IMR-90 (cell line): ENCODE results near the gene GRAMD1B. TPM values are rescaled to one million over a fixed set of nuclear protein-coding genes. Genes with fewer than 3 reads are reported as not detected.

Experiments
- ATAC-seq: fragments of 200-7000 bp; cut with Tn5 transposase; 2 replicates; pipeline ENCODE4 v1.9.1; 2020; ENCODE audit warnings: low read depth, mild to moderate bottlenecking, moderate library complexity
- BruUV-seq: library from RNA; stranded (reverse); fragments of 400-500 nt; replicated peaks from 2 replicates; lab custom pipeline; 2021; lab: Mats Ljungman, UMichigan
- CTCF ChIA-PET: fragments of 300-600 bp; formaldehyde crosslinking; extraction: SDS; loops from one replicate; lab custom pipeline; 2021; ENCODE audit warnings: antibody characterized with exemption; lab: Yijun Ruan, JAX
- POLR2A ChIA-PET: fragments of 300-600 bp; sonication (Branson Sonifier 250); formaldehyde crosslinking; loops from one replicate; lab custom pipeline; 2022; ENCODE audit warnings: antibody characterized with exemption; ENCODE audit not compliant: unreplicated experiment; lab: Charles Lee
- DNase-seq: peaks from one replicate; pipeline ENCODE4 v3.0.0; 2013
- H2AFZ ChIP-seq: replicated peaks from 2 replicates; pipeline ENCODE3; 2013; ENCODE audit warnings: low read length, mild to moderate bottlenecking; ENCODE audit not compliant: poor library complexity
- H2AK5ac ChIP-seq: 2 replicates; pipeline ENCODE4 v1.6.1; 2013; ENCODE audit warnings: low read depth, low read length, inconsistent platforms
- H2AK9ac ChIP-seq: replicated peaks from 2 replicates; pipeline ENCODE3; 2013; ENCODE audit warnings: mild to moderate bottlenecking, low read depth, low read length, moderate library complexity; ENCODE audit not compliant: poor library complexity
- H2BK120ac ChIP-seq: 2 replicates; pipeline ENCODE4 v1.6.1; 2013; ENCODE audit warnings: low read depth, low read length, inconsistent platforms
- H2BK15ac ChIP-seq: 3 replicates; pipeline ENCODE4 v1.6.1; 2013; ENCODE audit warnings: low read depth, low read length, inconsistent platforms
- H2BK20ac ChIP-seq: 2 replicates; pipeline ENCODE4 v1.6.1; 2013; ENCODE audit warnings: low read depth, mild to moderate bottlenecking, inconsistent platforms, low read length, moderate library complexity
- H2BK5ac ChIP-seq: 2 replicates; pipeline ENCODE4 v1.6.1; 2013; ENCODE audit warnings: mild to moderate bottlenecking, low read depth, low read length, inconsistent platforms; ENCODE audit not compliant: poor library complexity, severe bottlenecking
- H3K14ac ChIP-seq: replicated peaks from 2 replicates; pipeline ENCODE4 v1.6.1; 2013; ENCODE audit warnings: low read depth, low read length, inconsistent platforms
- H3K18ac ChIP-seq: 2 replicates; pipeline ENCODE4 v1.6.1; 2013; ENCODE audit warnings: low read depth, low read length, control low read depth
- H3K23ac ChIP-seq: 2 replicates; pipeline ENCODE4 v1.6.1; 2013; ENCODE audit warnings: low read depth, low read length, inconsistent platforms
- H3K27ac ChIP-seq: 2 replicates; pipeline ENCODE4 v1.5.1; 2013; ENCODE audit warnings: mild to moderate bottlenecking, control low read depth, low read length; ENCODE audit not compliant: insufficient read depth
- H3K27me3 ChIP-seq: 2 replicates; pipeline ENCODE4 v1.6.1; 2013; ENCODE audit warnings: low read length; ENCODE audit not compliant: control insufficient read depth, insufficient read depth
- H3K36me3 ChIP-seq: 2 replicates; pipeline ENCODE4 v1.6.1; 2013; ENCODE audit warnings: low read length, mixed read lengths; ENCODE audit not compliant: control insufficient read depth, insufficient read depth
- H3K4ac ChIP-seq: 2 replicates; pipeline ENCODE4 v1.6.1; 2013; ENCODE audit warnings: low read depth, low read length, inconsistent platforms
- H3K4me1 ChIP-seq: 2 replicates; pipeline ENCODE4 v1.6.1; 2013; ENCODE audit warnings: low read length, mixed read lengths; ENCODE audit not compliant: control insufficient read depth, insufficient read depth
- H3K4me2 ChIP-seq: 2 replicates; pipeline ENCODE4 v1.6.1; 2013; ENCODE audit warnings: low read depth, mild to moderate bottlenecking, control low read depth, low read length, moderate library complexity
- H3K4me3 ChIP-seq: 2 replicates; pipeline ENCODE4 v1.5.1; 2013; ENCODE audit warnings: low read depth, mild to moderate bottlenecking, control low read depth, low read length, moderate library complexity; ENCODE audit not compliant: insufficient read depth
- H3K56ac ChIP-seq: 2 replicates; pipeline ENCODE4 v1.6.1; 2013; ENCODE audit warnings: low read length, inconsistent platforms; ENCODE audit not compliant: insufficient read depth; ENCODE audit errors: extremely low read depth
- H3K79me1 ChIP-seq, 2 experiments: 2 replicates each; pipeline ENCODE4 v1.6.1; 2013; ENCODE audit warnings: low read length in 2 of 2, inconsistent platforms in 1 of 2, low read depth in 1 of 2
- H3K9ac ChIP-seq: 2 replicates; pipeline ENCODE4 v1.6.1; 2013; ENCODE audit warnings: low read depth, low read length, control low read depth
- H3K9me1 ChIP-seq: 2 replicates; pipeline ENCODE4 v1.6.1; 2013; ENCODE audit warnings: low read length, inconsistent platforms; ENCODE audit not compliant: insufficient read depth
- H3K9me3 ChIP-seq: 2 replicates; pipeline ENCODE4 v1.6.1; 2013; ENCODE audit warnings: low read length; ENCODE audit not compliant: control insufficient read depth, insufficient read depth
- H4K20me1 ChIP-seq: 2 replicates; pipeline ENCODE4 v1.6.1; 2013; ENCODE audit warnings: low read length, inconsistent platforms; ENCODE audit not compliant: insufficient read depth
- H4K5ac ChIP-seq: 2 replicates; pipeline ENCODE4 v1.6.1; 2013; ENCODE audit warnings: mild to moderate bottlenecking, low read depth, low read length, control low read depth
- H4K8ac ChIP-seq, 2 experiments: 2 replicates each; pipeline ENCODE4 v1.6.1; 2013; ENCODE audit warnings: low read depth in 2 of 2, low read length in 2 of 2, control low read depth in 1 of 2, inconsistent platforms in 1 of 2
- H4K91ac ChIP-seq: 2 replicates; pipeline ENCODE4 v1.6.1; 2013; ENCODE audit warnings: low read depth, low read length, inconsistent platforms; ENCODE audit not compliant: insufficient read depth
- BHLHE40 ChIP-seq: fragments of 150-350 bp; IDR thresholded peaks from 2 replicates; pipeline ENCODE4 v1.6.1; 2016; ENCODE audit warnings: mild to moderate bottlenecking, low read depth, low read length
- CHD1 ChIP-seq: IDR thresholded peaks from 2 replicates; pipeline ENCODE4 v1.6.1; 2012; ENCODE audit warnings: low read depth, low read length, improper control_type of control experiment
- FOS ChIP-seq: fragments of 150-350 bp; IDR thresholded peaks from 2 replicates; pipeline ENCODE4 v1.6.1; 2016; ENCODE audit warnings: low read depth, low read length
- MAFK ChIP-seq: IDR thresholded peaks from 2 replicates; pipeline ENCODE4 v1.6.1; 2012; ENCODE audit warnings: low read depth, low read length, improper control_type of control experiment
- MAZ ChIP-seq: IDR thresholded peaks from 2 replicates; pipeline ENCODE4 v1.6.1; 2012; ENCODE audit warnings: low read depth, mild to moderate bottlenecking, low read length, improper control_type of control experiment, moderate library complexity, borderline replicate concordance
- MXI1 ChIP-seq: IDR thresholded peaks from 2 replicates; pipeline ENCODE4 v1.6.1; 2012; ENCODE audit warnings: low read depth, mild to moderate bottlenecking, low read length, moderate library complexity, borderline replicate concordance
- NFE2L2 ChIP-seq: fragments of 150-350 bp; IDR thresholded peaks from 2 replicates; pipeline ENCODE4 v1.6.1; 2016; ENCODE audit warnings: low read depth, mild to moderate bottlenecking, low read length
- POLR2A ChIP-seq: IDR thresholded peaks from 2 replicates; pipeline ENCODE4 v1.6.1; 2012; ENCODE audit warnings: mild to moderate bottlenecking, low read depth, low read length
- RAD21 ChIP-seq: IDR thresholded peaks from 2 replicates; pipeline ENCODE4 v1.6.1; 2012; ENCODE audit warnings: low read length, improper control_type of control experiment
- SMC3 ChIP-seq: fragments of 150-350 bp; IDR thresholded peaks from 2 replicates; pipeline ENCODE4 v1.6.1; 2016; ENCODE audit warnings: low read depth, mild to moderate bottlenecking, antibody characterized with exemption, low read length, moderate library complexity
- WGBS, 2 experiments: methylation state at CpG; one replicate each; pipeline versions ENCODE4 v1.1.5 to v1.1.7; 2013; ENCODE audit warnings: missing lambda C conversion rate in 2 of 2; ENCODE audit not compliant: insufficient read length in 1 of 2; ENCODE audit errors: extremely low coverage in 2 of 2; 5-methylcytosine and 5-hydroxymethylcytosine counted together
- dilution Hi-C: fragments of 300-500 bp; cut with HindIII; formaldehyde crosslinking; loops from one replicate; pipeline ENCODE4 v1.14.3; 2018; ENCODE audit warnings: low sequenced_read_pairs; ENCODE audit not compliant: unreplicated experiment
- in situ Hi-C: fragments of 300-500 bp; cut with MboI; formaldehyde crosslinking; loops from 3 replicates; pipeline ENCODE4 v1.14.3; 2019; ENCODE audit warnings: low sequenced_read_pairs, inconsistent platforms, mixed read lengths
- intact Hi-C: fragments of 100-400 bp; cut with micrococcal nuclease; formaldehyde crosslinking; loops from 2 replicates; pipeline ENCODE4 v1.10.0; 2022
- polyA plus RNA-seq, 3 experiments: library from polyadenylated mRNA; depleted of rRNA; stranded (reverse); fragments of >200 nt; gene quantifications; 2 replicates each; pipeline ENCODE4 v1.2.3, GENCODE V29; 2012; ENCODE audit warnings: low replicate concordance in 1 of 3
- total RNA-seq: library from RNA; depleted of rRNA; stranded (reverse); fragments of >200 nt; gene quantifications from 2 replicates; pipeline ENCODE4 v1.2.3, GENCODE V29; 2012
- TF ChIP-seq, protein P1 (sequence below): fragments of 150-350 bp; IDR thresholded peaks from 2 replicates; pipeline ENCODE4 v1.6.1; 2017; ENCODE audit warnings: mild to moderate bottlenecking, antibody characterized with exemption, low read length, low read depth
- TF ChIP-seq, protein P2 (sequence below): fragments of 150-350 bp; IDR thresholded peaks from 2 replicates; pipeline ENCODE4 v1.6.1; 2016; ENCODE audit warnings: low read depth, mild to moderate bottlenecking, low read length, moderate library complexity, borderline replicate concordance
- TF ChIP-seq, protein P3 (sequence below): conservative IDR thresholded peaks from 2 replicates; pipeline ENCODE4 v1.5.1; 2012; ENCODE audit warnings: mild to moderate bottlenecking, low read depth, low read length, improper control_type of control experiment

Gene GRAMD1B
- total and polyA plus RNA-seq, 2 of the 4 experiments (the other 2 are of a cell fraction), result 7.1 to 7.2 TPM

DNA sequence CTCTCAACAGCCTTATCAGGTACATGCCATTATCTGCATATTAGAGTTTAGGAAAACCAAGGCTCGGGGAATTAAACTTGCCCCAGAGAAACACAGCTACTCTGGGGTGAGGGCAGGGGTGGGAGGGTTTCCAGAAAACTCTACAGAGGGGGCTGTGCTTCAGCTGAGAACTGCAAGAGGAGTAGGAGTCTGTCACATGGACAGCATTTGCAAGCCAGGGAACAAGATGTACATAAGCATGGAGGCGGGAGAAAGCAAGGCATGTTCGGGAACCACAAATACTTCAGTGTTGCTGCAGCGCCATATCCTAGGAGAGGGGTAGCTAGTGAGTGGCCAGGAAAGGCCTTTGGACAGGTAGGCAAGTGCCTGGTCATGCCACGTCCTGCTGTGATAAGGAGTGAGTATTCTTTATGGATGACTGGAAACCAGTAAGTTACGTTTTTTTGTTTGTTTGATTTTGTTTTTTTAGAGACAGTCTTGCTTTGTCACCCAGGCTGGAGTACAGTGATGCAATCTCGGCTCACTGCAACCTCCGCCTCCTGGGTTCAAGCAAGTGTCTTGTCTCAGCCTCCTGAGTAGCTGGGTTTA lies 57.2 kb downstream of the GRAMD1B start:
- no TSS peak for BruUV-seq
- no peak overlapping the region for H2AK5ac ChIP-seq
- no peak overlapping the region for H2AK9ac ChIP-seq
- no peak overlapping the region for H3K4me2 ChIP-seq
- H2BK120ac ChIP-seq, result no peak overlapping the region
- no peak overlapping the region for H3K4ac ChIP-seq
- no peak overlapping the region for H2BK15ac ChIP-seq
- no peaks in the 10 kb centered on the region for H3K4me1 ChIP-seq
- no peak overlapping the region for H3K9ac ChIP-seq
- no peak overlapping the region for H3K18ac ChIP-seq
- ChIA-PET POLR2A (no interaction called here), CTCF (no interaction called here)
- no peak overlapping the region for H3K56ac ChIP-seq
- no peaks in the 10 kb centered on the region for H3K36me3 ChIP-seq
- 60% methylated on average over 5 of the region's 8 CpGs; no CpG with 5 or more reads in 1 of the 2 experiments for WGBS, 2 experiments
- H3K27me3 ChIP-seq, result no peaks in the 10 kb centered on the region
- intact Hi-C loops, result no loop called here
- H3K4me3 ChIP-seq, result no peak overlapping the region
- no peaks in the 10 kb centered on the region for H3K9me3 ChIP-seq
- H3K27ac ChIP-seq, result no peak overlapping the region
- H2AFZ ChIP-seq, result no peak overlapping the region
- no peaks in the 10 kb centered on the region for H4K20me1 ChIP-seq
- in situ Hi-C loops, result no loop called here
- no peak for DNase-seq
- dilution Hi-C loops, result no loop called here
- no peaks in the 10 kb centered on the region; the same call in 1 of the 2 replicates for H3K9me1 ChIP-seq
- no peak overlapping the region for H4K8ac ChIP-seq
- no peak overlapping the region for H3K14ac ChIP-seq
- no peak overlapping the region for H2BK5ac ChIP-seq
- TF ChIP-seq BHLHE40 (no peak), NFE2L2 (no peak), SMC3 (no peak), MAFK (no peak), FOS (no peak), MXI1 (no peak), CHD1 (no peak), MAZ (no peak), POLR2A (no peak), RAD21 (no peak)
- TF ChIP-seq, protein P1, sequence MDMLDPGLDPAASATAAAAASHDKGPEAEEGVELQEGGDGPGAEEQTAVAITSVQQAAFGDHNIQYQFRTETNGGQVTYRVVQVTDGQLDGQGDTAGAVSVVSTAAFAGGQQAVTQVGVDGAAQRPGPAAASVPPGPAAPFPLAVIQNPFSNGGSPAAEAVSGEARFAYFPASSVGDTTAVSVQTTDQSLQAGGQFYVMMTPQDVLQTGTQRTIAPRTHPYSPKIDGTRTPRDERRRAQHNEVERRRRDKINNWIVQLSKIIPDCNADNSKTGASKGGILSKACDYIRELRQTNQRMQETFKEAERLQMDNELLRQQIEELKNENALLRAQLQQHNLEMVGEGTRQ, result no peak
- TF ChIP-seq, protein P2, sequence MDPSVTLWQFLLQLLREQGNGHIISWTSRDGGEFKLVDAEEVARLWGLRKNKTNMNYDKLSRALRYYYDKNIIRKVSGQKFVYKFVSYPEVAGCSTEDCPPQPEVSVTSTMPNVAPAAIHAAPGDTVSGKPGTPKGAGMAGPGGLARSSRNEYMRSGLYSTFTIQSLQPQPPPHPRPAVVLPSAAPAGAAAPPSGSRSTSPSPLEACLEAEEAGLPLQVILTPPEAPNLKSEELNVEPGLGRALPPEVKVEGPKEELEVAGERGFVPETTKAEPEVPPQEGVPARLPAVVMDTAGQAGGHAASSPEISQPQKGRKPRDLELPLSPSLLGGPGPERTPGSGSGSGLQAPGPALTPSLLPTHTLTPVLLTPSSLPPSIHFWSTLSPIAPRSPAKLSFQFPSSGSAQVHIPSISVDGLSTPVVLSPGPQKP, result no peak
- TF ChIP-seq, protein P3, sequence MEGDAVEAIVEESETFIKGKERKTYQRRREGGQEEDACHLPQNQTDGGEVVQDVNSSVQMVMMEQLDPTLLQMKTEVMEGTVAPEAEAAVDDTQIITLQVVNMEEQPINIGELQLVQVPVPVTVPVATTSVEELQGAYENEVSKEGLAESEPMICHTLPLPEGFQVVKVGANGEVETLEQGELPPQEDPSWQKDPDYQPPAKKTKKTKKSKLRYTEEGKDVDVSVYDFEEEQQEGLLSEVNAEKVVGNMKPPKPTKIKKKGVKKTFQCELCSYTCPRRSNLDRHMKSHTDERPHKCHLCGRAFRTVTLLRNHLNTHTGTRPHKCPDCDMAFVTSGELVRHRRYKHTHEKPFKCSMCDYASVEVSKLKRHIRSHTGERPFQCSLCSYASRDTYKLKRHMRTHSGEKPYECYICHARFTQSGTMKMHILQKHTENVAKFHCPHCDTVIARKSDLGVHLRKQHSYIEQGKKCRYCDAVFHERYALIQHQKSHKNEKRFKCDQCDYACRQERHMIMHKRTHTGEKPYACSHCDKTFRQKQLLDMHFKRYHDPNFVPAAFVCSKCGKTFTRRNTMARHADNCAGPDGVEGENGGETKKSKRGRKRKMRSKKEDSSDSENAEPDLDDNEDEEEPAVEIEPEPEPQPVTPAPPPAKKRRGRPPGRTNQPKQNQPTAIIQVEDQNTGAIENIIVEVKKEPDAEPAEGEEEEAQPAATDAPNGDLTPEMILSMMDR, result no peak
- peaks cover 0 to 6% of the 10 kb centered on the region in 2 experiments; a peak in 1 of 4 replicates for H3K79me1 ChIP-seq
- ATAC-seq, result no peak
- no peak overlapping the region for H4K91ac ChIP-seq
- H3K23ac ChIP-seq, result no peak overlapping the region
- H2BK20ac ChIP-seq, result no peak overlapping the region
- H4K5ac ChIP-seq, result no peak overlapping the region
